ENCODE data around the gene SSX2IP.

The SSX2IP gene

GRCh38 chr1:84619383-84620102 is 70.7 kb downstream of the SSX2IP start:
- peak; percentile 90 for DNase-seq
- no peaks in the 10 kb centered on the region for H3K27me3 ChIP-seq (replicated peaks)
- TF ChIP-seq CTCF (IDR thresholded peaks at IDR 0.05; ENCODE audit: low read depth, low read length, missing control alignments) = no peak
- peak overlapping the region; percentile 12 for H3K4me3 ChIP-seq (ENCODE audit: low read depth, low read length)
- H3K36me3 ChIP-seq (replicated peaks) = no peaks in the 10 kb centered on the region
- H3K27ac ChIP-seq = peak overlapping the region; percentile 93
- in situ Hi-C loops (cut with HindIII; ENCODE audit: low pct_ligation_motif_present, low sequenced_read_pairs) = loop anchor here (25.0 kb wide), 3 partner anchors 132 to 707 kb away; partner anchors contain the start of gene RPF1

GRCh38 chr1:84617349-84617748 is 72.9 kb downstream of the SSX2IP start:
- Histone ChIP-seq H3K4me3 (ENCODE audit: low read depth, low read length) (no peak overlapping the region), H3K36me3 (replicated peaks) (no peaks in the 10 kb centered on the region), H3K27me3 (replicated peaks) (no peaks in the 10 kb centered on the region), H3K27ac (no peak overlapping the region)
- TF ChIP-seq CTCF (IDR thresholded peaks at IDR 0.05; ENCODE audit: low read depth, low read length, missing control alignments) = no peak
- in situ Hi-C loops (cut with HindIII; ENCODE audit: low pct_ligation_motif_present, low sequenced_read_pairs) = loop anchor here (25.0 kb wide), 3 partner anchors 130 to 705 kb away; partner anchors contain the start of gene RPF1
- DNase-seq = no peak

GRCh38 chr1:84615790-84616189 is 74.5 kb downstream of the SSX2IP start:
- no peak for DNase-seq
- H3K27me3 ChIP-seq (replicated peaks) = no peaks in the 10 kb centered on the region
- no peak overlapping the region for H3K4me3 ChIP-seq (ENCODE audit: low read depth, low read length)
- H3K27ac ChIP-seq = no peak overlapping the region
- TF ChIP-seq CTCF (IDR thresholded peaks at IDR 0.05; ENCODE audit: low read depth, low read length, missing control alignments) = no peak
- no peaks in the 10 kb centered on the region for H3K36me3 ChIP-seq (replicated peaks)
- in situ Hi-C loops (cut with HindIII; ENCODE audit: low pct_ligation_motif_present, low sequenced_read_pairs) = loop anchor here (25.0 kb wide), 3 partner anchors 128 to 703 kb away; partner anchors contain the start of gene RPF1

- no peak for TF ChIP-seq CTCF (IDR thresholded peaks at IDR 0.05; ENCODE audit: low read depth, low read length, missing control alignments)
- no peaks in the 10 kb centered on the region for H3K27me3 ChIP-seq (replicated peaks)
Observed at GRCh38 chr1:84613887-84614286, 76.4 kb downstream of the SSX2IP start.

GRCh38 chr1:84613026-84613425 is 77.2 kb downstream of the SSX2IP start:
- in situ Hi-C loops (cut with HindIII; ENCODE audit: low pct_ligation_motif_present, low sequenced_read_pairs) = loop anchor here (25.0 kb wide), 3 partner anchors 126 to 701 kb away; partner anchors contain the start of gene RPF1
- Histone ChIP-seq H3K27ac (no peak overlapping the region), H3K27me3 (replicated peaks) (no peaks in the 10 kb centered on the region), H3K36me3 (replicated peaks) (no peaks in the 10 kb centered on the region), H3K4me3 (ENCODE audit: low read depth, low read length) (no peak overlapping the region)
- no peak for TF ChIP-seq CTCF (IDR thresholded peaks at IDR 0.05; ENCODE audit: low read depth, low read length, missing control alignments)
- DNase-seq = no peak

More at GRCh38 chr1:84613887-84614286, 76.4 kb downstream of the SSX2IP start:
- H3K27ac ChIP-seq = no peak overlapping the region
- no peak overlapping the region for H3K4me3 ChIP-seq (ENCODE audit: low read depth, low read length)
- H3K36me3 ChIP-seq (replicated peaks) = no peaks in the 10 kb centered on the region
- no peak for DNase-seq
- in situ Hi-C loops (cut with HindIII; ENCODE audit: low pct_ligation_motif_present, low sequenced_read_pairs) = loop anchor here (25.0 kb wide), 3 partner anchors 127 to 702 kb away; partner anchors contain the start of gene RPF1

Measured in brain microvascular endothelial cell (primary cell).